HAP-1 (cell line): ENCODE measurements around the gene DPEP3.
"Not testable (repeated sequence)": the region's sequence is repeated elsewhere in the genome, so short reads cannot be mapped to it uniquely, and the experiment has no call there.

Source experiments
- DNase-seq, 2 experiments: peaks; one replicate each; pipeline ENCODE4 v3.0.0-alpha.2; 2016 to 2020; ENCODE audit warnings: low spot score in 2 of 2
- H3K27me3 ChIP-seq: fragments of 250-450 bp; sonication (Bioruptor Pico); 2 replicates; pipeline ENCODE4 v1.5.1; 2020; ENCODE audit warnings: low read depth, mild to moderate bottlenecking, moderate library complexity
- H3K36me3 ChIP-seq: fragments of 250-450 bp; sonication (Bioruptor Pico); replicated peaks from 2 replicates; pipeline ENCODE4 v1.5.1; 2020; ENCODE audit warnings: mild to moderate bottlenecking
- H3K4me1 ChIP-seq: fragments of 250-450 bp; sonication (Bioruptor Pico); 2 replicates; pipeline ENCODE4 v1.5.1; 2020; ENCODE audit warnings: mild to moderate bottlenecking
- H3K4me3 ChIP-seq: fragments of 250-450 bp; sonication (Bioruptor Pico); 2 replicates; pipeline ENCODE4 v1.5.1; 2020; ENCODE audit warnings: mild to moderate bottlenecking, moderate library complexity
- H3K9me3 ChIP-seq: fragments of 250-450 bp; sonication (Bioruptor Pico); 2 replicates; pipeline ENCODE4 v1.5.1; 2020; ENCODE audit warnings: mild to moderate bottlenecking, moderate library complexity
- in situ Hi-C: fragments of 300-500 bp; cut with MboI; formaldehyde crosslinking; loops from 3 replicates; pipeline ENCODE4 v1.14.3; 2020; ENCODE audit warnings: low sequenced_read_pairs, inconsistent platforms, mixed read lengths

The DPEP3 gene

DNA sequence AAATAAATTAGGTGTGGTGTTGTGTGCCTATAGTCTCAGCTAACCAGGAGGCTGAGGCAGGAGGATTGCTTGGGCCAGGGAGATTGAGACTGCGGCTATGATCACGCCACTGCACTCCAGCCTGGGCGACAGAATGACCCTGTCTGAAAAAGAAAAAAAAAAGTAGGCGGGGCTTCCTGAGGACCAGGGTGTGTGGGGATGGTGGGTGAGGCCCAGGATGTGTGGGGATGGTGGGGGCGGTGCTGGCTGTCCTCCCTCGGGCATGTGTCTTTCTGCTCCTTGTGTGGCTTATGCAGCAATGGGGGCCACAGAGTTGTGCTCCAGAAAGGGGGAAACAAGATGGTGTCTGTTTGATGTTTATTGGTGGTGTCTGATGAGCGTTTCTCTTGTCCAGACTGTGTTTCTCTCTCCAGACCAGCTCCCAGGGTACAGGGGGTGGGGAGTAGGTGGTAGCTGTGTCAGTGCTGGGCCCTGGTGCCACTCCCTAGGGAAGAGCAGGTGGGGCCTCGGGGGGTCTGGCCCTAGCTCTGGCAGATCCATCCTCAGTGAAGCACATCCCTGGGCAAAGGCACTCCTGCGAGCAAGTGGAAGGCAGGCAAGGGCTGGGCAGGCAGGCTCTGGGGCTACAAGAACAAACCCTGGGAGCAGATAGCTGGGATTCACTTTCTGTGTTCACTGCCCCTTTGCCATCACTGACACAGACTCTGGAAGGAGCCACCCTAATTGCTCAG lies 38.7 kb downstream of the DPEP3 start:
- no peaks in the 10 kb centered on the region for H3K9me3 ChIP-seq
- no peak overlapping the region for H3K4me3 ChIP-seq
- H3K36me3 ChIP-seq = peaks cover 48% of the 10 kb centered on the region
- H3K27me3 ChIP-seq = no peaks in the 10 kb centered on the region
- H3K4me1 ChIP-seq = no peaks in the 10 kb centered on the region
- no peak for DNase-seq
- in situ Hi-C loops = no loop called here

GRCh38 chr16:67940446-67941089 lies 39.7 kb downstream of the DPEP3 start:
- peaks cover 41% of the 10 kb centered on the region for H3K36me3 ChIP-seq
- H3K4me3 ChIP-seq = no peak overlapping the region
- in situ Hi-C loops = no loop called here
- H3K9me3 ChIP-seq = no peaks in the 10 kb centered on the region
- H3K4me1 ChIP-seq = no peaks in the 10 kb centered on the region
- H3K27me3 ChIP-seq = no peaks in the 10 kb centered on the region
- DNase-seq = no peak

- Histone ChIP-seq H3K9me3 (no peaks in the 10 kb centered on the region), H3K27me3 (no peaks in the 10 kb centered on the region), H3K4me1 (peaks cover 2% of the 10 kb centered on the region), H3K4me3 (no peak overlapping the region), H3K36me3 (peaks cover 33% of the 10 kb centered on the region)
- in situ Hi-C loops = no loop called here
- DNase-seq = no peak
Measured at GRCh38 chr16:67939507-67940445, 40.5 kb downstream of the DPEP3 start.

DNA sequence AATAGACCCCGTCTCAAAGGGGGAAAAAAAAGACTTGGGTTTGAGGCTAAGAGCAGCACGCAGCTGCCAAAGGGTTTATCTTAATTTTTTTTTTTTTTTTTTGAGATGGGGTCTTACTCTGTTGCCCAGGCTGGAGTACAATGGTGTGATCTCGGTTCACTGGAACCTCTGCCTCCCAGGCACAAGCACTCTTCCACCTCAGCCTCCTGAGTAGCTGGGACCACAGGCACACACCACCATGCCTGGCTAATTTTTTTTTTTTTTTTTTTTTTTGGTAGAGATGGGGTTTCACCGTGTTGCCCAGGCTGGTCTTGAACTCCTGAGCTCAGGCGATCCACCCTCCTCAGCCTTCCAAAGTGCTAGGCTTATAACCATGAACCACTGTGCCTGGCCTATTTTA lies 42.6 kb downstream of the DPEP3 start:
- peaks cover 24% of the 10 kb centered on the region for H3K36me3 ChIP-seq
- H3K4me3 ChIP-seq, DNase-seq, H3K4me1 ChIP-seq, in situ Hi-C loops, H3K27me3 ChIP-seq, H3K9me3 ChIP-seq: not testable (repeated sequence)

- in situ Hi-C loops = no loop called here
- peaks cover 9% of the 10 kb centered on the region for H3K4me1 ChIP-seq
- H3K4me3 ChIP-seq = peak overlapping the region; percentile 99
- H3K36me3 ChIP-seq = peaks cover 22% of the 10 kb centered on the region
- DNase-seq = no peak
- H3K27me3 ChIP-seq = no peaks in the 10 kb centered on the region
- H3K9me3 ChIP-seq = no peaks in the 10 kb centered on the region
Measured at GRCh38 chr16:67936880-67937605, 43.3 kb downstream of the DPEP3 start.

GRCh38 chr16:67936124-67936879 lies 44.0 kb downstream of the DPEP3 start, which contains the start of gene PSMB10:
Gene PSMB10, minus strand, starts transcription at chr16:67936850. Its CDS starts 101 bp downstream, at chr16:67936749.
- Histone ChIP-seq H3K9me3 (no peaks in the 10 kb centered on the region), H3K4me3 (peak within 1 kb of the TSS; percentile 99), H3K27me3 (no peaks in the 10 kb centered on the region), H3K36me3 (peaks cover 17% of the 10 kb centered on the region), H3K4me1 (peaks cover 9% of the 10 kb centered on the region)
- DNase-seq = peak; percentile 26 to 58
- in situ Hi-C loops = no loop called here

DNA sequence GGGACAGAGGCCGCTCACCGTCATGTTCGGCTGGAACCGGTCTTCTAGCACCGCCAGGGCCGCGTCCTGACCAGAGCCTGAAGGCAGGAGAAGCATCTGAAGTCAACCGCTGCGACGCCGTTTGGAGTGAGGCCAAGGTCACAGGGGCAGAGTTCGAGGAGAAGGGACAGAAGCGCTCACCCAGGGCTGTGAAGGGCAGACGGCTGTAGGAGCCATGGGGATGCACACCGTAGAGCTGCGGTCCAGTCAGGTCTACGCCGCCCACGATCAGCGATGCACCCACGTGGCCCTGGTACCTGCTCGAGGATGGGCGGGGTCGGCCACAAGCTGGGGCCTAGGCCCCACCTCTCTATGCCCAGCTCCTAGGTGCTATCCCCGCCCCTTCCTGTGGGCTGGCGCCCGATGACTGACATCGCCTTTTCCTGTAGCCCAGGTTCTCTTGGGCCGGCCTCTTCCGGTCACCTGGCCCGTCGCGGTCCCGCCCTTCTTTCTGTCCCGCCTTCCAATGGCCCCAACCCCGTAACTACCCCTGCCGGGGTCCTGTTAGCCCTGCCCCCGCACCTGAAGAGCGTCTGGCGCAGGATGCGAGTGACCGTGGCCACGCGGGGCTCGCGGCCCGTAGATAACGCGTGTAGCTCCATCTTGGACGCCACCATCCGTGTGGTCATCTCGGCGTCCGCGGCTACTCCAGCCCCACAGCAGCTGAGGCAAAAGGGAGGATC lies 44.7 kb downstream of the DPEP3 start:
- H3K9me3 ChIP-seq = no peaks in the 10 kb centered on the region
- H3K4me3 ChIP-seq = peak overlapping the region; percentile 99
- in situ Hi-C loops = no loop called here
- DNase-seq = peak; percentile 96 to 99
- H3K4me1 ChIP-seq = peaks cover 9% of the 10 kb centered on the region
- no peaks in the 10 kb centered on the region for H3K27me3 ChIP-seq
- H3K36me3 ChIP-seq = peaks cover 17% of the 10 kb centered on the region

DNA sequence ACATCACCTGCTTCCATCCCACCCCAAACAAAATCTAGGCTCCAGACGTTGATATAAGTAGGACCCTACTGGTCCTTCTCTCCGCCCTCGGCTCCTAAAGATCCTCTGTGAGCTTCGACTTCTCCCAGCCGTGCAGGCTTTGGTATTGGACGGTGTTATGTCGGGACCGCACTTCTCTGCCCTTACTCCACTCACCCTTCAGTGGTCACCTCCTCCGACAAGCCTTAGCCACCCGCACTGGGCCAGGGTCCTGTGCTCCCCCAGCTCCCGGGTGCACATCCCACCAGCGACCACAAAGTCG lies 45.2 kb downstream of the DPEP3 start:
- Histone ChIP-seq H3K27me3 (no peaks in the 10 kb centered on the region), H3K4me3 (peak overlapping the region; percentile 99), H3K36me3 (peaks cover 15% of the 10 kb centered on the region), H3K9me3 (no peaks in the 10 kb centered on the region), H3K4me1 (peaks cover 9% of the 10 kb centered on the region)
- DNase-seq = no peak
- in situ Hi-C loops = no loop called here

DNA sequence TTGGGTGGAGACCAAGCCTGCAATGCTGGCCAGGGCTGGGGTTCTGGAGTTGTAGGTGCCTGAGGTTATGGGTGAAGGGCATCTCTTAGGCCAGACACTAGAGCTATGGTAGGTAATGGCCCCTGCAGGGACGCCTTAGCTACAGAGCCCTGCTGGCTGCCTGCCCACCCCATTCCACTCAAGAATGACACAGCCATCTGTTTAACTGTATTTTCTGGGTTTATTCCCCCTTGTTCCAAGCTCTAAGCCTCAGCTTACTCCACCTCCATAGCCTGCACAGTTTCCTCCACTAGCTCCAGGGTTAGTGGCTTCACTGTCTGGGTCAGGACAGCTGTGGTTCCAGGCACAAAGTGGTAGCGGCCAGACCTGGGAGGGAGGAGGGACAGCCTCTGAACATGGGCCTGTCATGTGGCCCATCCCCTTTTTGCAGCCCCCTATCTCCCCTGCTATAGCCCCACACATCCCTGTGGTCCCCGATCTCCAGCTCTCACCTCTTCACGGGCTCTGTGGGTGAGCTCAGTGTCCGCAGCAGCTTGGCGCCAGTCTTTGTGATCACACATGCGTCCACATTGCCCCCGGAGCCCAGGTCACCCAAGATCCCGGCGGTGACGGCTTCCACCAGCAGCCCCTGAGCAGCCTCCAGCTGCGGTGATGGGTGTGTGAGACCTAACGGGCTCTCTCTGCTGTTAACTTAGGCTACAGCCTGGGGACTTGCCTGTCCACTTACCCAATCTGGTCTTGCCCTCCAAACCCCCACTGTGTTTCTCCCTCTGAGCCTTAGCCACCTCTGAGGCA lies 45.8 kb downstream of the DPEP3 start:
- Histone ChIP-seq H3K27me3 (no peaks in the 10 kb centered on the region), H3K4me1 (peaks cover 9% of the 10 kb centered on the region), H3K4me3 (peak overlapping the region; percentile 99), H3K9me3 (no peaks in the 10 kb centered on the region), H3K36me3 (peaks cover 11% of the 10 kb centered on the region)
- in situ Hi-C loops = no loop called here
- DNase-seq = no peak

DNA sequence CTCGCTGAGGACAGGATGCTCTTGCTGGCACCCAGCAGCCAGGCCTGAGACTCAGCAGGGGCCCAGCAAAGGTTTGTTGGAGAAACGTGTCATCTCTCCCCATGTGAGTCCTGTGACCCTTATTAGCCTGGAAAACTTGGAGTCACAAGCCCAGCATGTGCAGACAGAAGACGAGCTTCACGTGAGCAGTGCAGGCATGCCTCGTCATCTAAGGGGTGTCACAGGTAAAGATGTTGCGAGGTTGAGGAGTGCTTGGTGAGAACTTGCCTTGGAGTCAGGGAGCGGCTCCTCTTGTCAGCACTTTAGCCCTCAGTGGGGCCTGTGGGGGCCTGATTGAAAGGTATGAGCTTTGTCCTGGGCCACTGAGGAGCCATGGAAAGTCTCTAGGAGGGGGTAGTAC lies 46.5 kb downstream of the DPEP3 start:
- Histone ChIP-seq H3K27me3 (no peaks in the 10 kb centered on the region), H3K36me3 (peaks cover 15% of the 10 kb centered on the region), H3K4me3 (no peak overlapping the region), H3K4me1 (peaks cover 9% of the 10 kb centered on the region), H3K9me3 (no peaks in the 10 kb centered on the region)
- no peak for DNase-seq
- in situ Hi-C loops = no loop called here

DNA sequence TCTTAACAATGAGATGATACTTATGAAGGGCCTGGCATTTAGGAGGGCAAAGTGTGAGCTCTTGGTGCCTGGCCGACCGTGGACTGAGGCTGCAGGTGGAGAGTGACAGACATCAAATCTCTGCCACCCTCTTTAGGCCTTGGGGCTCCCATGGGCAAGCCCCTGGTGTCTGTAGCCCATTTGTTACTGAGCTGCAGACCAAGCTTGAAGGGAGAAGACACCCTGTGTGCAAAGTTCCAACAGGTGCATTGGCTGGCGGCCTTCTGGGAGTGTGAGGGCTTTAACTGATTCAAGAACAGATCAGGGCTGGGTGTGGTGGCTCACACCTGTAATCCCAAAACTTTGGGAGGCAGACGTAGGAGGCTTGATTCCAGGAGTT lies 47.8 kb downstream of the DPEP3 start:
- in situ Hi-C loops = no loop called here
- peaks cover 9% of the 10 kb centered on the region for H3K4me1 ChIP-seq
- peaks cover 24% of the 10 kb centered on the region for H3K36me3 ChIP-seq
- no peak overlapping the region for H3K4me3 ChIP-seq
- no peaks in the 10 kb centered on the region for H3K27me3 ChIP-seq
- no peak for DNase-seq
- H3K9me3 ChIP-seq = no peaks in the 10 kb centered on the region
